Heart right ventricle (tissue), 16 donors: Measurements from ENCODE around the gene RPEL1. TPM values are rescaled to one million over a fixed set of nuclear protein-coding genes. Genes with fewer than 3 reads are reported as not detected.
"Not testable (repeated sequence)": the region's sequence is repeated elsewhere in the genome, so short reads cannot be mapped to it uniquely, and the experiment has no call there.

Source experiments
- ATAC-seq, 8 donors: fragments of 200-7000 bp; cut with Tn5 transposase; one replicate each; pipeline ENCODE4 v1.9.1; 2020; ENCODE audit warnings: mild to moderate bottlenecking in 8 of 8, moderate library complexity in 8 of 8, moderate number of reproducible peaks in 1 of 8
- DNase-seq, 2 donors: peaks; one replicate each; pipeline ENCODE4 v3.0.0-alpha.2; 2020
- H3K27ac ChIP-seq, 10 donors: fragments of 200-600 bp; sonication (generic) in 2 of 10; one replicate each; pipeline versions ENCODE4 v1.5.0 to v1.8.0; 2020 to 2022; ENCODE audit warnings: mild to moderate bottlenecking in 3 of 10
- H3K27me3 ChIP-seq, 7 donors: fragments of 200-600 bp; one replicate each; pipeline ENCODE4 v1.8.0; 2021 to 2022; ENCODE audit warnings: mild to moderate bottlenecking in 2 of 7
- H3K36me3 ChIP-seq, 9 donors: fragments of 200-600 bp; sonication (generic) in 1 of 9; one replicate each; pipeline versions ENCODE4 v1.5.0 to v1.8.0; 2020 to 2022; ENCODE audit warnings: mild to moderate bottlenecking in 2 of 9
- H3K4me1 ChIP-seq, 9 donors: fragments of 200-600 bp; sonication (generic) in 1 of 9; one replicate each; pipeline versions ENCODE4 v1.5.0 to v1.8.0; 2020 to 2022; ENCODE audit warnings: mild to moderate bottlenecking in 4 of 9
- H3K4me3 ChIP-seq, 10 donors: fragments of 200-600 bp; sonication (generic) in 2 of 10; one replicate each; pipeline versions ENCODE4 v1.5.0 to v1.8.0; 2020 to 2022; ENCODE audit warnings: mild to moderate bottlenecking in 7 of 10, moderate library complexity in 2 of 10
- H3K9me3 ChIP-seq, 11 donors: fragments of 200-600 bp in 10 of 11; sonication (generic) in 2 of 11; one replicate each; pipeline versions ENCODE4 v1.5.0 to v1.8.0; 2013 to 2022; ENCODE audit warnings: mild to moderate bottlenecking in 2 of 11, control low read depth in 1 of 11, moderate library complexity in 1 of 11
- WGBS, 2 donors: extraction: QIAGEN DNeasy Blood & Tissue Kit; methylation state at CpG; one replicate each; pipeline ENCODE4 v1.1.7; 2013; ENCODE audit warnings: inconsistent platforms in 1 of 2; 5-methylcytosine and 5-hydroxymethylcytosine counted together
- intact Hi-C, 10 donors: fragments of 100-400 bp; cut with DNase I; formaldehyde crosslinking; loops; one replicate each; pipeline versions ENCODE4 v1.11.1 to v1.14.2; 2022
- polyA plus RNA-seq, 2 donors: library from polyadenylated mRNA; stranded (reverse); fragments of 200-250 nt; gene quantifications; one replicate each; pipeline ENCODE4 v1.2.3, GENCODE V29; 2013
- total RNA-seq, 10 donors: library from RNA; stranded (reverse); fragmentation: NEBNext Ultra II Directional in 3 of 10; extraction: Animal tissue kit (Norgen Biotek cat#: 25700) in 3 of 10; gene quantifications; one replicate each; pipeline versions ENCODE4 v1.2.1 to v1.2.4, GENCODE V29; 2021 to 2023
- TF ChIP-seq, protein P1 (sequence below), 9 donors: fragments of 200-600 bp; sonication (generic) in 2 of 9; IDR thresholded peaks; one replicate each; pipeline versions ENCODE4 v1.5.0 to v1.8.0; 2021 to 2022; ENCODE audit warnings: antibody characterized with exemption in 9 of 9, mild to moderate bottlenecking in 5 of 9, moderate library complexity in 1 of 9
- donor health status: Arrhythmogenic right ventricular cardiomyopathy.
- donor health status: ischemic (EF 13 %, LVEDD 7.1; RV severe dilation, severe dysfunction).
- donor health status: healthy with polysubstance abuse.
- donor health status: DM: no; HTN: yes; CAD: no.
- donor health status: DM: no; HTN: no; CAD: no.
- donor health status: ischemic (EF 25% LVEDD 6.9; RV normal size, moderate dysfunction).
- donor health status: ischemic (EF 25% LVEDD 5.7; RV mildly dilated, moderate dysfunction).
- donor health status: healthy.
- donor health status: DM: yes; HTN: yes; CAD: no.
- donor health status: Ischemic cardiomyopathy.
- donor health status: ischemic (EF 35%, LVEDD 5.7; RV mildly dilated, moderate dysfunction).
- donor health status: nonischemic (EF 11% LVEDD 7.7; RV severe dilation, severe dysfunction).
- donor health status: DM: yes; HTN: yes; CAD: no.
- donor health status: PGD.
- donor health status: ischemic (EF 29% LVEDD 5.4; RV normal size, mild dysfunction).
- donor health status: nonischemic (EF 23%, LVEDD 6.1; RV moderate dilation, normal function).

Gene RPEL1
- total and polyA plus RNA-seq, 12 donors: 0.01 TPM; not detected in 11

DNA sequence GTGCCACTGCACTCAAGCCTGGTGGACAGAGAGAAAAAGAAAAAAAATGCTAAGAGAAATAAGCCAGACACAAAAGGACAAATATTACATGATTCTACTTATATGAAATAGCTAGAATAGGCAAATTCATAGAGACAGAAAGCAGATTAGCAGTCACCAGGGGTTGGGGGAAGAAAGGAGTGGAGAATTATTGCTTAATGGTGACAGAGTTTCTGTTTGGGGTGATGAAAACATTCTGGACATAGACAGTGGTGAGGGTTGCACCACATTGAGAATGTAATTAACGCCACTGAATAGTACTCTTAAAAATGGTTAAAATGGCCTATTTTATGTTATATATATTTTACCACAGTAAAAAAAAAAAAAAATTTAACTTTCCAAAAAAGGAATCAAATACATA, 46.2 kb upstream of the RPEL1 start:
- TF ChIP-seq, protein P1, sequence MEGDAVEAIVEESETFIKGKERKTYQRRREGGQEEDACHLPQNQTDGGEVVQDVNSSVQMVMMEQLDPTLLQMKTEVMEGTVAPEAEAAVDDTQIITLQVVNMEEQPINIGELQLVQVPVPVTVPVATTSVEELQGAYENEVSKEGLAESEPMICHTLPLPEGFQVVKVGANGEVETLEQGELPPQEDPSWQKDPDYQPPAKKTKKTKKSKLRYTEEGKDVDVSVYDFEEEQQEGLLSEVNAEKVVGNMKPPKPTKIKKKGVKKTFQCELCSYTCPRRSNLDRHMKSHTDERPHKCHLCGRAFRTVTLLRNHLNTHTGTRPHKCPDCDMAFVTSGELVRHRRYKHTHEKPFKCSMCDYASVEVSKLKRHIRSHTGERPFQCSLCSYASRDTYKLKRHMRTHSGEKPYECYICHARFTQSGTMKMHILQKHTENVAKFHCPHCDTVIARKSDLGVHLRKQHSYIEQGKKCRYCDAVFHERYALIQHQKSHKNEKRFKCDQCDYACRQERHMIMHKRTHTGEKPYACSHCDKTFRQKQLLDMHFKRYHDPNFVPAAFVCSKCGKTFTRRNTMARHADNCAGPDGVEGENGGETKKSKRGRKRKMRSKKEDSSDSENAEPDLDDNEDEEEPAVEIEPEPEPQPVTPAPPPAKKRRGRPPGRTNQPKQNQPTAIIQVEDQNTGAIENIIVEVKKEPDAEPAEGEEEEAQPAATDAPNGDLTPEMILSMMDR (IDR thresholded peaks at IDR 0.05): no peak
- ATAC-seq (no peak), DNase-seq (no peak)
- H3K36me3 ChIP-seq: no peaks in the 10 kb centered on the region
- no peak overlapping the region for H3K4me3 ChIP-seq
- H3K27ac ChIP-seq: peak overlapping the region in 1 of 10 donors; percentile 87
- no peaks in the 10 kb centered on the region for H3K9me3 ChIP-seq
- WGBS, 2 donors: 90 to 94% methylated on average over 1 of the region's 1 CpG
- intact Hi-C loops: no loop called here
- H3K27me3 ChIP-seq: no peaks in the 10 kb centered on the region
- peaks cover 0 to 63% (median 11%) of the 10 kb centered on the region in 9 donors for H3K4me1 ChIP-seq

DNA sequence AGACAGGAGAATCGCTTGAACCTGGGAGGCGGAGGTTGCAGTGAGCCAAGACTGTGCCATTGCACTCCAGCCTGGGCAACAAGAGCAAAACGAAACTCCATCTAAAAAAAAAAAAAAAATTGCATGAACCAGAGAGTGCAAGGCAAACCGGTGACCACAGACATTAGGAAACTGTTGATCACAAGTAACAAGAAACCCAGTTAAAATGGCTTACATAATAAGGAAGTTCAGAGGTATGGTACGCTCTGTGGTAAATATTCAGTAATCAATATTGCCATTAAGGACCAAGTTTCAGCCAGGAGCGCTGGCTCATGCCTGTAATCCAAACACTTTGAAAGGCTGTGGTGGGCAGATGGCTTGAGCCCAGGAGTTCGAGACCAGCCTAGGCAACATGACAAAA, 43.4 kb upstream of the RPEL1 start:
- H3K4me3 ChIP-seq: no peak overlapping the region
- H3K4me1 ChIP-seq: peaks cover 0 to 44% (median 4%) of the 10 kb centered on the region in 9 donors
- ATAC-seq (peak in 1 of 8 donors; percentile 37), DNase-seq (no peak)
- no peaks in the 10 kb centered on the region for H3K9me3 ChIP-seq
- H3K36me3 ChIP-seq: no peaks in the 10 kb centered on the region
- no peaks in the 10 kb centered on the region for H3K27me3 ChIP-seq
- TF ChIP-seq, protein P1 (IDR thresholded peaks at IDR 0.05): no peak
- H3K27ac ChIP-seq: peak overlapping the region in 1 of 10 donors; percentile 75
- intact Hi-C loops: no loop called here
- 79 to 90% methylated on average over 7 of the region's 7 CpGs for WGBS, 2 donors

DNA sequence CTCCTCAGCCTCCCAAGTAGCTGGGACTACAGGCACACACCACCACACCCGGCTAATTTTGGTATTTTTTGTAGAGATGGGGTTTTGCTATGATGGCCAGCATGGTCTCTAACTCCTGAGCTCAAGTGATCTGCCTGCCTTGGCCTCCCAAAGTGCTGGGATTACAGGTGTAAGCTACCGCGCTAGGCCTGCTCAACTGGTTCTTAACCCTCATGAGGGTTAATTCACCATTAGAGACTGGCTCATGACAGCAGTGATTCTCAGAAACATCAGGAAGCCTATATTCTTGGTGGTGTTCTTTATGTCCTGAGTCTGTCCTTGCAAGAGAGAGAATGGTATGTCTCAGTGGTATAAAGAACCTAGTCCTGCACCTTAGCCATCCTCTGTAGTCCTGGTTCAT, 42.2 kb upstream of the RPEL1 start:
- 94 to 100% methylated on average over 3 of the region's 3 CpGs for WGBS, 2 donors
- H3K36me3 ChIP-seq: no peaks in the 10 kb centered on the region
- intact Hi-C loops: no loop called here
- no peak overlapping the region for H3K4me3 ChIP-seq
- no peak for ATAC-seq
- H3K27ac ChIP-seq: no peak overlapping the region
- no peak for DNase-seq
- H3K4me1 ChIP-seq: peaks cover 0 to 32% (median 0%) of the 10 kb centered on the region in 9 donors
- no peaks in the 10 kb centered on the region for H3K27me3 ChIP-seq
- H3K9me3 ChIP-seq: no peaks in the 10 kb centered on the region
- TF ChIP-seq, protein P1 (IDR thresholded peaks at IDR 0.05): no peak

DNA sequence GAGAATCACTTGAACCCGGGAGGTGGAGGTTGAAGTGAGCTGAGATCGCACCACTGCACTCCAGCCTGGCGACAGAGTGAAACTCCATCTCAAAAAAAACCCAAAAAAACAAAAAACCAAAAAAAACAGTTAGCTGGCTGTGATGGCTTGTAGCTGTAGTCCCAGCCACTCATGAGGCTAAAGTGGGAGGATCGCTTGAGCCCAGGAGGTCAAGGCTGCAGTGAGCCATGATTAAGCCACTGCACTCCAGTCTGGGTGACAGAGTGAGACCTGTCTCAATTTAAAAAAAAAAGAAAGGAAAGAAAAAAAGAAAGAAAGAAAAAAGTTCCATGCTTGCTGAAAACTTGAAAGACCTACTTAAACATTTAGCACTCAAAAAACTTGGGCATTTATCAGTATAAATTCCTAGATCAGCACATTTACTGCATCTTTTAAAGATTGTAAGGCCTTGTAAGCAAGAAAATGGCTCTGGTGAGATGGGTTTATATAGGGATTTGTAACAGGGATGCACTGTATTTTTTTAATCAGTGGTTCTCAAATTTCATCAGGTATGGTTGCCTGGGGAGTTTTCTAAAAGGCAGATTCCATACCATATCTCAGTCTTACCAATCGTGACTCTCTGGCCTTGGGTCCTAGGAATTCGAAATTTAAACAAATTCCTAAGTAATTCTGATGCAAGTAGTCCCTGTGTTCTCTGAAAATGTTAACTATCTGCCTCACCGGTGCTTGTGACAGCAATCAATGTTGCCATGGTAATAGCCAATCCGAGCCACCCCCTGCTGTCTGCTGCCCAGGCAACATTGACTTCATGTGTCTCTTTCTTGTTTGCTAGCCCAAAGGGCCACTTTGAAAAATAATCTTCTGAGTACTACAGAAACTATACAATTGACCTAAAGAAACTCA, 41.1 kb upstream of the RPEL1 start:
- H3K27me3 ChIP-seq: no peaks in the 10 kb centered on the region
- 68 to 77% methylated on average over 8 of the region's 8 CpGs for WGBS, 2 donors
- no peak overlapping the region for H3K27ac ChIP-seq
- no peak for DNase-seq
- ATAC-seq: no peak
- H3K9me3 ChIP-seq: peaks cover 0 to 6% (median 0%) of the 10 kb centered on the region in 11 donors
- H3K4me3 ChIP-seq: no peak overlapping the region
- intact Hi-C loops: no loop called here
- H3K4me1 ChIP-seq: peaks cover 0 to 21% (median 0%) of the 10 kb centered on the region in 9 donors
- H3K36me3 ChIP-seq: no peaks in the 10 kb centered on the region
- TF ChIP-seq, protein P1 (IDR thresholded peaks at IDR 0.05): no peak

GRCh38 chr10:103205401-103205800, 40.3 kb upstream of the RPEL1 start:
- DNase-seq, H3K27ac ChIP-seq, ATAC-seq, intact Hi-C loops, H3K36me3 ChIP-seq, H3K27me3 ChIP-seq, H3K4me3 ChIP-seq: not testable (repeated sequence)
- H3K4me1 ChIP-seq: peaks cover 0 to 13% (median 0%) of the 10 kb centered on the region in 9 donors
- H3K9me3 ChIP-seq: peaks cover 0 to 13% (median 0%) of the 10 kb centered on the region in 11 donors
- 62 to 75% methylated on average over 4 of the region's 4 CpGs for WGBS, 2 donors

DNA sequence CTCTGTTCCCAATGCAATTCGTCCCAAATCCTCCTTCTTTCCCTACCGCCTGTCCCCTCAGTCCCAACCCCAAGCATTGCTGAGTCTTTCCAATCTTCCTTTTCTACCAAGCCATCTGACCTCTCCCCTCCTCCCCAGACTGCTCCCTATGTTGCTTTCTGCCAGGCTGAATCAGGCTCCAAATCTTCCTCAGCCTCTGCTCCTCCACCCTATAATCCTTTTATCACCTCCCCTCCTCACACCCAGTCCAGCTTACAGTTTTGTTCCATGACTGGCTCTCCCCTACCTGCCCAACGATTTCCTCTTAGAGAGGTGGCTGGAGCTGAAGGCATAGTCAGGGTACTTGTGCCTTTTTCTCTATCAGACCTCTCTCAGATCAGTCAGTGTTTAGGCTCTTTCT, 39.0 kb upstream of the RPEL1 start:
- H3K27ac ChIP-seq, intact Hi-C loops, DNase-seq, H3K4me3 ChIP-seq, H3K36me3 ChIP-seq, H3K27me3 ChIP-seq, ATAC-seq: not testable (repeated sequence)
- WGBS, 2 donors: 67 to 74% methylated on average over 3 of the region's 3 CpGs
- H3K4me1 ChIP-seq: peaks cover 0 to 12% (median 0%) of the 10 kb centered on the region in 9 donors
- H3K9me3 ChIP-seq: peaks cover 0 to 20% (median 0%) of the 10 kb centered on the region in 11 donors
